ENCODE measurements around the gene CTNNA2.

The CTNNA2 gene

DNA sequence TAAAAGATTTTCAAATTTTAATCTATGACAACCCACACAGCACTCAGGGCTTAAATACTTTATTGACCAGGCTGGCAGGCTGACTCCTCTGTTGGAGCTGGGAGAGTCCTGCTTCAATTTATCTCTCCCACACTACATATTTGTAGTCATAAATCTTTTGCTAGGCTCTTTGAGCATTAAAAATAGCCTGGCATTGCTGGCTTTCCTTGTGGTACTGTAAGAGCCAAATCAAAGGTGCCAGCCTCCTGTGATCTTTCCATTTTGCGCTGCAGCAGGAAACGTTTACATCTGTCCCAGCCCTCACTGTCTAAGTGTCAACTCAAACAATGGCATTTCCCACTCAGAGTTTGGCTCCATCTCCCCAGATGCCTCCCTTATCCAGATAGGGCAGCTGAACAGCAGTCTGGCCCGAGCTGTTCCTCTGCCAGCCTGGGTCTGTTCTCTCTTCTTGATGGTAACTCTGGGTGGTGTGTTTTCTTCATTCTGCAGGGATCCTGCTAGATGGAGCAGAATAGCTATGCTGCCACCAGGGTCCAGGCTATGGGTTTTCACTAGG, 729.6 kb downstream of the CTNNA2 start:
- no peak for DNase-seq

DNA sequence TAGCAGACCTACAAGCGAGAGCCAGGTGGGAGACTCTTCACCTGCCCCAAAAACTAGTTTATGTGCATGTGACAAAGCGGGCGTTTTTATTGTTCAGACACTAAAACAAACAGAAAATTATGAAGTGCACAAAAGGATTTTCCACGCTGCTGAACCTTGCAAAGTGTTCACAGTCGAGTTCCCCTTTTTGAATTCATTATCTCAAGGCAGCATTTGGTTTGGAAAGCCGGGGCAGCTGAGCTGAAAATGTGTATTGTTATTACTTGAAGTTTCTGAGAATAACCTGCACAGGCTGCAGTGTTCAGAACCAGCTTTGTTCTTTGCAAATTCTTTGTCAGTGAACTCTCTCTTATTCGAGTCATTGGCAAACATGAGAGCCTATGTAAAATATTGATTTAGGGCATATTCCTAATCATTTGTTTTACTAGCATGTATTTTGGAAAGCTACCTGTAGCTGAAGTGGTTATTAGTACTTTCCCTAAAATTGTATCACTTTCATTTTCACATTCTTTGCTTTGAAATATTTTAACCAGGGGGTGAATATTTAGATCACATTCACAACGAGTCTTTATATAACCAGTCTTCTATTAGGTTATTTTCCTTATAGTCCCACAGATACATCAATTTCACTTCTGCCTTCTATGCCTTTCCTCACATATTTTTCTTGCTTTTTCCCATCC, 732.2 kb downstream of the CTNNA2 start:
- no peak for DNase-seq

DNA sequence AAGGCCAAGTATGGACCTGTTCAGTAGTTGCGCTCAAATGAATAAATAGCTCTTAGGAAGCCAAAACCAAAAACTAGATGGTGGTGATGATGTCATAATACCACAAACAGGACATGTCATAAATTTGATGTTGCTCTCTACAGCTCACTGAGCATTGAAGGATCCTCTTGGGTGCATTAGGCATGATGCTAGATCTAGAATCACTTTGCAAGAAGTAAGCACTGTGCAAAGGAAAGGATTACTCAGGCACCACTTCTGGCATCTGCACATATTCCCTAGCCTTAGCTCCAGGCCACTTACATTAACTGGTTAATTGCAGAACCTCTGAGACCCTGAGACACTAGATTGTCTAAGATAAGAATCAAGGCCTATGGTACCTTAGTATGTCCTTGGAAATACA, 733.7 kb downstream of the CTNNA2 start:
- DNase-seq = no peak

DNA sequence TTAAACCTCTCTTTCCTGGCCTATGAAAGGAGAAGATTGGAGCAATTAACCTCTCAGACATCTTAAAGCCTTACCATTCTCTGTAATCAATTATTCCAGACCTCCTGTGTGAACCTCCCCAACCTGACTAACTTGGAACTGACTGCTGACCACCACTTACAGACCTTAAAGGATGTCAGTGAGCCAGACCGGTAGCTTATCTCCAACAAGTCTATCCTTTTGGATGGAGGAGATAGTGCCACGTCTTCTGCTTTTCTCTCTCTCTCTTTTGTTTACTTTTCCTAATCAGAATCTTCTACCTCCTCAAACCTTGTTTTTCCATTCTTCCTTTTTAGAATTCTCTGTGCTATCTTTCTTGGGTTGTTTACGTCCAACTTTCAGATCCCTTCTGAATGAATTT, 734.5 kb downstream of the CTNNA2 start:
- DNase-seq = no peak

DNA sequence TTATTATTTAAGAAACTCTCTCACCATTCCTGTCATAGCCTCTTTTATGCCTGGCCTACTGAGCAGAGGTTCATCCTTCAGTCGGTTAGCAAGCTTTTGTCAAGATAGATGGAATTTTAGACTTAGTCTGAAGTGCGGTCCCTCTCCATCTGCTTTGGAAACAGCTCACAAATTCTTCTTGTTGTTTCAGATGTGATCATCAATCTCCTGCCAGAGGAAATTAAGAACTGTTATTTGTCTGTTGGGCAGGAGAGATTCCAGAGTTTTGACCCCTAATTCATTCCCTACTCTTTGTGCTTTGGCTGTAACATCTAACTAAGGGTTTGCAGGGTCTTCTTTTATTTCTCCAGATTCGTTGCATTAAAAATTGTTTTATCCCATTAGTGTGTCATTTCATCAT, 735.3 kb downstream of the CTNNA2 start:
- DNase-seq = no peak

DNA sequence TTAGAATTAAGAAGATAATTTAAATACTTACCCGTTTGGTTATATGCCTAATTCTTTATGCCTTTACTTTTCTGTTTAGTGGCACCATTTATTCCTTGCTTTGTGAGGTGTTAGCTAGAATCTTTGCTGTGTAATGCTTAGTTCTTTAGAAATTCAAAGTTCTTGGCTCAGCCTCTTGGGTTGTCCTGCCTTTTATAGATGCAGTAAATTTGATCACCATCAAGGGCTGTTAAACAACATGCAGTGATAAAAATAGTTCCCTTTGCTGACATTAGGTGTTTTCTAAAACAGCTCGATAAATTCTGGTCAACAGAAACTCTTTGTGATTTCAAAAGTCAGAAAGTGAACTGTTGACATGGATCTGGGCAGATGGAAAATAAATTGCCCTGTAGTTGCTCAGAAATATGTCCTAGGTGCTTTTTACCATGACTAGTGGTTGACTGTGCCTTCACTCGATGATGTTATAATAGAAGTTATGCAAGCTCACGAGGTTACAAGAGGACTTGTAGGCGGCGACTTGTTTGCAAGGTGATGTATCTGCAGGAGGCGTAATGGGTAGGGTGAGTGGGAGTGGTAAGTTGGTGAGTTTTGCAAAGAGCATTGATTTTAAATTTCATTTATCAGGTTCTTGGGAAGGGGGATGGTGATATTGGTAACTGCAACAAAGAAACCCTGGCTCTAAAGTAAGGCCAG, 739.6 kb downstream of the CTNNA2 start:
- no peak for DNase-seq

DNA sequence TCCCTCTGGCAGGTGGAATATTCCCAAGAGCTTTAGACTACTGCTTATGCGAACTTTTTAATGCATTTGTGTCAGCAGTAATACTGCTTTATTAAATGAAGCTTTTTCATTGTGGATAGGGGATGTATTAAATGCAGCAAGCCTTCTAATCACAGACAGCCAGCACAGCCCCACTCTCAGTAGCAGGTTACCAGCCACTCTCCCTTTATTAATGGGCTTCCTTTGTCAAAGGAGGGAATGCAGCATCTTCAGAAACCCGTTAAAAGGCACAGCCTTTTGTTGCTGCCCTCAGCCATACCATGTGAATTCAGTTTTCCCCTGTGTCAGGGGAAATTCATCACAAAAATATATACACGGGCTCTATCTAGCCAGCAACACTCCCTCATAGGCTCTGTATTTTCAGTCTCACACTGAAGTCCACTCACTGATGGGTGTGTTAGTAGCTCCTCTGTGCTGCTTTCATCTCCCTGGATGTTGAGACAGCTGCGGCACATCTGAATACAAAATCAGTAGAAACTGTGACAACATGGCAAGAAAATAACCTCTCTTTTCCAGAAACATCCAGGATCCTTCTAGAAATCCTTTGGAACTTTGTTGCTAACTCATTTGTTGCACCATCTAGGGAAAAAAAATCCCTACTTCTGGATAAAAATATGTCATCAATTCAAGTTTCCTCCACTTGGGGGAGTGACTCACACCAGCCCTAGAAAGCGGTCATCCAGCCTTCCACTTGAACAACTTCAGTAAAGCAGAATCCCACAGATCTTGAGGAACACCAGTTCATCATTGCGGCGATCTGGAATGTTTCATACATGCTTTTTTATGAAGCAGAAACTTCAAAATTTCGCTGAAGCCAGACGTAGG, 743.3 kb downstream of the CTNNA2 start:
- DNase-seq = peak; percentile 4 to 17

DNA sequence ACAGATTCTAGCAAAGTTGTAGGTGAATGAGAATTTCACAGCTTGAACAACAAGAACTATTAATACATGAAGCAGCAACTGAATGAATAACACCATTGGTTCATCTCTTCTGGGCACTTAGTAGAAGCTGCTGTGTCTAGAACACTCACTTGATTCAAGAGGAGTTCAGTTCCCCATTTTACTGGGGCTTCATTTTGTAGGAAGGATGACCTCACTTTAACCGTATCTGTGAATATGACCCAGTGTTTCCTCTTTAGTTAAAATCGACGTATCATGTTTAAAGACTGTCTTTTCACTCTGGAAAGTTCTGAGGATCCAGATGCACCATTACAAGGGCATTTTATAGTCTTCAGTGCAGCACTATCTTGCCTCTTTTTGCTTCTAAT, 743.9 kb downstream of the CTNNA2 start:
- DNase-seq = no peak

DNA sequence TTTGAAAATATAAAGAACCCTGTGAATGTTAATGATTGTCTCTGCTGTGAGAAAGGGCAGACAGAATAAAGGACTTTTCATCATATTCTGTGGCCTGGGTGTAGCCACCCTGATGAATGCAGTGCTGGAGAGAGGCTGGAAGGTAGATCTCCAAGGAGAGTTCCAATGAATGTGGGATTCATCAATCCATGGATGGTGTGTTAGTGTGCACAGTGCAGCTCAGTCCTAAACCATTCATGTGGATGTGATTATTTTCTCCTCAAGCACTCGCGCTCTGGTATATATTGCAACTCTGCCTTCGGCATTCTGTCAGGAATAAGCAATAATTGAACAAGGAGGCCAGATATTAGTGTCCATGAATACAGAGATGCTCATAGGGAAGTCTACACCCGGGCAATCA, 744.6 kb downstream of the CTNNA2 start:
- no peak for DNase-seq

DNA sequence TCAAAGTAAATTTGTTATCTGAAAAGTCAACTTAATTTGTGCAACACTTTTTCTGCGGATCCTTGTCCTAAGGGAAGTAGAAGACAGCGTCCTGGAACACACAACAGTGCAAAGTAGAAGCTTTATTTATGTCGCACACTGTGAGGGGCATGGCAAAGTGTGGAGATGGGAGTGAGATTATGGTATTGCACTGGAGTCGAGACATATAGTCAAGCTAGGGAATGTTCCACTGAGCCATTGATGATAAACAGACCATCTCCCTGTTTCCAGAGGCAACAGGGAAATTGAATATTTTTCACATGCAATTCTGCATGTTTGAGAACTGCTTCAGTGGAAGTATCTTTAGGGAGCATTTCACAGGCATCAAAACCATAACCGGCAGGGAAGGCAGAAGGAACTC, 745.5 kb downstream of the CTNNA2 start:
- DNase-seq = no peak

DNA sequence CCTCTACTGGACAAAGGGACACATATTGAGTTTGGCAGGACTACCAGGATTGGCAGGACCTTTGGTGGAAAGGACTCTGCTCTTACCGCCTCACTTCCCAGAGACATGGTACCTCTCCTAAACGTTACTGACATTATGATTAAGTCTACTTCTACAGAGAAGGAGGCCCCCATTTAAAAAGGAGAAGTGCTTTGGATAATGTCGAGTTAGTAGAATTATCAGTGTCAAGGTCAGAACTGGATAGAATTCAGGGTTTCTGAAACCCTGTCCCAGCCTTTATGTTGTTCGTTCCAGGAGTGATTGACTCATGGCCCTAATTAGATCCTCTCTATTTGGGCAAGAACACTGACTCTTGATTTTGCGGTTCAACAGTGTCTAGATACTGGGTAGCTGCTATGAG, 745.9 kb downstream of the CTNNA2 start:
- no peak for DNase-seq

DNA sequence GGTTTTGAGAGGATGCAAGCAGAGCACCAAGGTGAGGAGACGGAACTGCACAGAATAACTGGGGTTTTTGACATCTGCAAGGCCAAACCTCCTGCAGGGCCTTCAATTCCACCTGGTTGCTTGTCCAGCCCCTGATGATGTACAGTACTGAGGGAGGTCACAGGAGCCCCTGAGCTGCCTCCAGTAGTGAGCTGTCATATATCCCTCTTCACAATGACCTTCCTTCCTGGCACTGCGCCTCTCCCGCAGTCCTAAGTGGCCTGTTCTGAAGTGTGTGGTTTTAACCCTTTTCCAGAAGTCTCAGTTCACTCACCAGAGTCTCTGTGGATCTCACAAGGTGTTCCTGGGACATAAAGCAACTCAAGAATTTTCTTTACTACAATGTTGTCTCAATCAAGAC, 746.4 kb downstream of the CTNNA2 start:
- no peak for DNase-seq

DNA sequence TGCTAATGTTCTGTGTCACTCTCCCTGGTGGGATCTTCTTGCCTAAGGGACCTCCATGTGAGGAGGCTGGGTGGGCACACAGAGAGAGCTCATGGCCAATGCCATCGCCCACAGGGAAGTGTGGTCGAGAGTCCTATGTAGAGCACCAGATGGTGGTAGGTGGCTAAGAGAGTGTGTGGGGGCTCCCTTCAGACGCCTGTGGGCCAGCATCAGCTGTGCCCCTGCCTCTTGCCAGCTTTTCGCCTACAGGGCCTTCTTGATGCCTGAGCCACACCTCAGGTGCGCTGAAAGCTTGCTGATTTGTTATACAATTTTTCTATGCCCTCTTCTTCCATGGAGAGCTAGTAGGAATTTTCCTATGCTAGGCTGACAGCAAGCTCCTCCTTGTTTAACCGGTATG, 753.4 kb downstream of the CTNNA2 start:
- DNase-seq = no peak

DNA sequence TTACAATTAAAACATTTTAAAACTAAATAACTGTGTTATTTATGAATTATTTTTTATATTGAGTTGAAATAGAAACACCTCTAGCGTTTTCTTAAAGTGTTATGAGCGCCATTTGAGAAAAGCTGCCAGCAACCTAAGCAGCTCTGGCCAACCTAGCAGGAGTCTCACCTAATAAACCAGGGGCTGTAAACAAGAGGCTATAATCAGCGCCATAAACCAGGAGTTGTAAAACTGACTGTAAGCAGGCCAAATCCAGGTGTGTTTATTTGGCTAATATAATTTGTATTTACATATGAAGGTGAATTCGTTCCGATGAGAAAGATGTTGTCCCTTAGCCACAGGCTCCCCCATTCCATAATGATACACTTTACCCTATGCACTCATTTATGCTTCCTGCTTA, 757.0 kb downstream of the CTNNA2 start:
- no peak for DNase-seq

DNA sequence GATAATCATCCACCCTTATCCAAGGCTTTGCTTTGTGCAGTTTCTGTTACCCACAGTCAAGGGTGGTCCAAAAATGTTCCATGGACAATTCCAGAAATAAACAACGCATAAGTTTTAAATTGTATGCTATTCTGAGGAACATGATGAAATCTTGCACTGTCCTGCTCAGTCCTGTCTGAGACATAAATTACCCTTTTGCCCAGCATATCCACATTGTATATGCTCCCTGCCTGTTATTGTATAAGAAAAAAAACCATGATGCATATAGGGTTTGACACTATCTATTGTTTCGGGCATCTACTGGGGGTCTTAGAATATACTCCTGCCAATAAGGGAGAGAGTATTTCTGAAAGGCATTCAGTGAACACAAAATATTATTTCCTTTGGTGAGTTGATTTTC, 767.7 kb downstream of the CTNNA2 start:
- no peak for DNase-seq

DNA sequence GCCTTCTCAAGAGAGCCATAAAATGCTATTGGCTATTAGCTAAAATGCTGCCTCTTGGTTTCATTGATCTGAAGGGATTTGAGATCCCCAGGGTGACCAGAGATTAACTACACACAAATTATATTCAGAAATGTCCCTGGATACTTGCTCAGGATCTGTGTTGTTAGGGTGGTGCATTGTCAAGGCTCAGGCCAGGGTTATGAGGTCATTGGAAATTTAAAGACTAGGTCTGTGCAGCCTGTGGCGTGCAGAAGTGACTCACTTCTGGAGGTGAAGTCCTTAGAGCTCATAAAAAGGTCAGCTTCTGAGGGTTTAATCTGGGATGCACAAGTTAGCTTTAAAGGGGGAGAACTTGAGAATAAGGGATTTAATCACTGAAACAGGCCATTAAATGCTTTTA, 768.2 kb downstream of the CTNNA2 start:
- DNase-seq = no peak

DNA sequence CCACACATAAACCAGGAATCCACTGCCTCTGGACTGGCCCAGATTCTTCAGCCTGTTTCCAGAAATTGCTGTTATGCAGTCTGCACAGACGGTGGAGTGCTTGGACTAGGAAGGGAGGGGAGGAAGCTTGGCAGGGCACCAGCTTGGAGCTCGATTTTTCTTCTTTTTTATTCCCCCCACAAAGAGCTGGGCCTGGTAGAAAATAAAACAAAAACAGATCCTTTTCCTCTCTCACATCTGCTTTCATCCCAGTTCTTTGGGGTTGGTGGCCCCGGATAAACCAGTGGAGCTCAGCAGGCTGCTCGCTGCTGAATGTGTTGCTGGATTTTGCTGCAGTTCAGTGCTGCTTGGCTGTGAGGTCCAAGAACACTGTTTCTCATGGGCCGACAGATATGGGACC, 775.7 kb downstream of the CTNNA2 start:
- DNase-seq = peak in 1 of 2 experiments; percentile 26

DNA sequence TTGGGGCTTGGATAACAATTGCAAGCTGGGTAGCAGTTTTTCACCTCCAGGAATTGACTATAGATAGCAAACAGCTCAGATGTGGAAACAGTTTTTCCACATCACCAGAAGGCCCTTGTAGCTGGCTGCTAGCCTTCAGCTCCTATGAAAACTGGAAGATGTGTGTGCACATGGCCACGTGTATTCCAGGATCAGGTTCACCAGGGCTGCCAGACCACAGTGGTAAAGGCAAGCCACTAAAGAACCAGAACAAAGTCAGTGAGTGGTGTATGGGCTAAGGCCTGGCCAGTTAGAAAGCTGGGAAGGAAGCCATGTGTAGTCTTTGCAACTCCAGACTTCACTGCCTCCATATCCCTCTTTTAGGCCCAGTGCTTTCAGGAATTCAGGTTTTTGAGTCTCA, 778.8 kb downstream of the CTNNA2 start:
- no peak for DNase-seq

DNA sequence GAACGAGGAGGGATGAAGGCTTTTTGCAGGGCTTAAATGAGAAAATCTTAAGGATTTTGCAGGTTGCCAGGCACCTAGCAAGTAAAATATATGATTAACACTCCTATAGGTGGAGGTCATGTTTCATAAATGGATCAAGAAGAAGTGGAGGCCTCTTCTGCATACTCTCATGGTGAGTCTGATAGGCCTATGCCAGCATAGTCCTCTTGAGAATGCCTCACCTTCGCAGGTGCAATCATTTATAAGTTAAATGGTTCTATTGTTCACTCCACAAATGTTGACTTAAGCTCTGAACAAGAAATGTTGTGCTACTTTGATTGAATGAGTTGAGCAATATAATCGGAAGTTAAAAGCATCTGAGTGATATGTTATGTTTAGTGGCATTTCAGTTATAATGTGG, 779.6 kb downstream of the CTNNA2 start:
- no peak for DNase-seq

DNA sequence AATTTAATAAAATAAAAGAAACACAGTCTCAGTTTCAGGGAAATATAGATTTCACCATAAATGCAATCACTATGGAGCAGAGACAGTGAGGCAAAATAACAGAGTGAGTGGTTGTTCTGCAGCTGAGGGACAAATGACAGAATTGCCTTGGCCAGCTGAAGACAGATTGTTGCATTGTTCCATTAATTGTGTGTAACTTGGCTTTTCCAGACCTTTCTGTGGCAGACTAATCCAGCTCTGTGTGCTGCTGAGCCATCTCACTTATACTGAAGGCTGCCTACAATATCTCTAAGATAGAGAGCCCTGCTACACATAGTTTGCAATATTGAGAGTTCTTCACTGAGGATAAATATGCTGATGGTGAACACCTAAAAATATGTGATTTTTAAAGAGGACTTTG, 780.2 kb downstream of the CTNNA2 start:
- DNase-seq = no peak

DNA sequence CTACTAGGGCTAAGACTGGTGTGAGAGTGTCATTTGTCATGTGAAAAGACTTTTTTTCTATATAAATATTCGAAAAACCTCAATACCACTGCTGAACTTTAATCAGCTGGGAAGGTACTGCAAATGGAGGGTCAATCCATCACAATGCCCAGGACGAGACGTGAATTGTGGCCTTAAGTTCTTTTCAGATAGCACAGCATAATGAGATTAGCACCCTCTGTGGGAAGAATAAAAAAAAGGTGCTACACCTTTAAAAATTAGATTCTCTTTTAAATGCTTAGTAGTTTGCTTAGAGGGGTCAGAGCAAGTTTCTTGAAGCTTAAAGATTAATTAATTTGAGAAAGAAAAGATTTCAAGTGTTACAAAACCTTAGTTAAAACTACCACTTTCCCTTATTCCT, 786.1 kb downstream of the CTNNA2 start:
- no peak for DNase-seq

DNA sequence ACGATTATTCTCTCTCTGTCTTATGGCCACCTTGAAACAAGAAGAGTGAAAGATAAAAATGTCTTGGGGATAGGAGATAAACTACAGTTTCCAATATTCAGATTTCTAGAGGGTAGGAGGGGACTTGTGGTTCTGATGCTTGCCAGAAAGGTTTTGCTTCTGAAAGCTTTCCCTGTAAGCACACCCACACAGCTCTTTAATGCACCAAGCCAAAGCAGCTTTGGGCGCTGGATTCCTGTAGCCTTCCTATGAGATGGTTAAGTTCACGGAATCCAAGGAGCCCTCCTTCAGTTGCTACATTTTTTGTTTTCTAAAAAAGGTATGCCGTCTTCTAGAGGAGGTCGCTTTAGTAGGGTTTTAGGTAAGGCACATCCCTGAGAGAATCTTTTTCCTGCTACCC, 786.8 kb downstream of the CTNNA2 start:
- DNase-seq = no peak

DNA sequence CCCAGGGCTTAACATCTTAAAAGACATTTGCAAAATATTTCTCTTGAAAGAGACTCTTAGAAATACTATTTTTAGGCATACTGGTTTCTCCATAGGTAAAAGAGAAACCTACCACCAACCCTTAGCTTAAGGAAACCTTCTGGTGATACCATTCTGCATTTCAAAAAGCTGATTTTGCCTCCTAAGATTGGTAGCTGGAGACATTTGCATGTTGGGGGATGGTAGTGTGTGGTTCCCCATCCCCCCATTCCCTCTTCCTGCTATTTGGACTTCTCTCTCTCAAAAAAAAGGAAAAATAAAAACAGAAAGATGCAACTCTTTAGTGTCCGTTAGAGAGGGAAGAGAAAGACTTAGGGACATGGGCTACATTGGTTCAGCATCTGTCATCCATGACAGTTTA, 787.5 kb downstream of the CTNNA2 start:
- DNase-seq = no peak

DNA sequence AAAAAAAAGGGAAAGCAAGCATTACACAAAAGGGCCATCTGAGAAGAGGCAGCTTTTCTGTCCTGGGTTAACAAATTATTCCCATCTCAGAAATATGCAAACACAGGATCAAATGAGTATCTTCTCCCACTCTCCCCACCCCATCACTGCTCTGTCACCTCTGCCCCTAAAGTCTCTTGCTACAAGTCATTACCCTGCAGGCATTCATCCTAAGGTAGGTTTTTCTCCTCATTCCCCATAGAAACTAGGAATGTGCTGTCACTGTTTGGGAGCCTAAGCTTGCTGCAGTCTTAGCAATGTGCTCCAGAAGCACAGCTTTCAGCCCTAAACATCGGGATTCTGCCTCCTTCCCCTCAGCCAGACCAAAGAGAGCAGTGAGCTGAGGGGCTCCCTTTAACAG, 788.1 kb downstream of the CTNNA2 start:
- no peak for DNase-seq
